Measurements from ENCODE around the gene OR5AU1.

- TF ChIP-seq CTCF (IDR thresholded peaks at IDR 0.05) (no peak), EZH2 (IDR thresholded peaks at IDR 0.05) (no peak), EZH2phosphoT487 (IDR thresholded peaks at IDR 0.05) (no peak)
Measured at GRCh38 chr14:21202463-21203358, 46.8 kb upstream of the OR5AU1 start.

Data from neural progenitor cell (in vitro differentiated cells).